Activated T-cell treated with anti-CD3 and anti-CD28 coated beads for 4 hours (primary cell): ENCODE results near the gene FRMD4A.

Experiments
- DNase-seq: peaks from one replicate; pipeline ENCODE4 v3.0.0-alpha.2; 2020

Gene FRMD4A

GRCh38 chr10:13707156-13707881, 623.4 kb downstream of the FRMD4A start:
- peak; percentile 2 for DNase-seq

DNA sequence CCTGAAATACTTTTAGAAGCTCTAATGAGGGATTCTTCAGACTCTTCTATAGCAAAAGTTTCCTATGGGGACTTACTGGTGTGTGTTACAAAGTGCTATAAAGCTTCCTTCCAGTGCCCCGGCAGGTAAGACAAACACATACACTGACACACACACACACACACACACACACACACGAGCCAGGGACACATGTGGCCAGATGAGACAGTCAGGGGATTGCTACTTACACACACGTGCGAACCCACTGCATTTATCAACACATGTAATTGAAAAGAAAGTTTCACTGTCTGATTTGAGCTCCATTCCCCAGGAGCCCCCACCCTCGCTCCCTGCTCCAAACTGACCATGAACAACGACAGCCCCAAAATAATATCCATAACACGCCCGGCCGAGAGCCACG, 624.1 kb downstream of the FRMD4A start:
- DNase-seq: no peak

GRCh38 chr10:13706175-13706574, 624.5 kb downstream of the FRMD4A start:
- DNase-seq: no peak

DNA sequence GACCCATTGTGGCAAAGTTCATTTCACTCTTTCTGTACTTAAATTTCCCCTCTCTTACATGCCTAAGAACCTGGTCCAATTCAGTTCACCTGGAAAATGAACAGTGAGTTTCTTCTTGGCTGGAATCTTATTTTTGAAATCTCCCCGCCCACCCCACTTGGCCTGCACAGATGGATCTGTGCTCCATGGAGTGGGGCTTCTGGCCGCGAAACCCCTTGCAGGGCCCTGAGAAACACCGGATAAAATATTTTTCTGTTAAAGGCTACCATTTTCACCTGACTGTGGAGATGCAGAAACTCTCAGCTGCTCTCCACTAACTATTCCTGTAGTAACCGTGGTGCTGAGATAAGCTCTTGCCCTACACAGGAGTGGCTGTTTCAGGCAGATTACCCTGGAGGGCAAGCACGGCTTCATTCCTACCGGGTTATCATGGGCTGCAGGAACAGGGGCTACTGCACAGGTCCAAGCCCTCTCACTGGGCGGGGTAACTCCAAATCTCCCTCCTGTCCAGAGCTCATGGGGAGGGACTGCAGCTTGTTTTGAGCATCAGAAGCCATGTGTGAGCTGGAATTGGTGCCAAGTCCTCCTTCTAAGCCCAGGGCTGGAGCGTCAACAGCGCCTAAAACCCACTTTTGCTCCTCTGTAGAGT, 625.1 kb downstream of the FRMD4A start:
- no peak for DNase-seq

DNA sequence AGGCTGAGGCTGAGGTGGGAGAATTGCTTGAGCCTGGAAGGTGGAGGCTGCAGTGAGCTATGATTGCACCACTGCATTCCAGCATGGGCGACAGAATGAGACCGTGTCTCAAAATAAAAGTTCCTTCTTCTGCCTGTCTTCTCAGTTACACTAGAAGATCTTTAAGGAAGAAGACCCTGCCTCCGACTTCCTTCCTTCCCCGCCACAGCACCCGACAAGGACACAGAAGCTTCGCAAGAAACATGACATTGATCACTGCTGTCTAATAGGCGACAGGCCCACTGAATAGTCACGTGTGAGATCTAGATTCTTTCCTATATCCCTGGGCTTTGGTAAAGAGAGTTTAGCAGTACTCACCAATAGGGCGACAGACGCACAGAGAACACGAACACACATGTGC, 625.8 kb downstream of the FRMD4A start:
- DNase-seq: no peak

DNA sequence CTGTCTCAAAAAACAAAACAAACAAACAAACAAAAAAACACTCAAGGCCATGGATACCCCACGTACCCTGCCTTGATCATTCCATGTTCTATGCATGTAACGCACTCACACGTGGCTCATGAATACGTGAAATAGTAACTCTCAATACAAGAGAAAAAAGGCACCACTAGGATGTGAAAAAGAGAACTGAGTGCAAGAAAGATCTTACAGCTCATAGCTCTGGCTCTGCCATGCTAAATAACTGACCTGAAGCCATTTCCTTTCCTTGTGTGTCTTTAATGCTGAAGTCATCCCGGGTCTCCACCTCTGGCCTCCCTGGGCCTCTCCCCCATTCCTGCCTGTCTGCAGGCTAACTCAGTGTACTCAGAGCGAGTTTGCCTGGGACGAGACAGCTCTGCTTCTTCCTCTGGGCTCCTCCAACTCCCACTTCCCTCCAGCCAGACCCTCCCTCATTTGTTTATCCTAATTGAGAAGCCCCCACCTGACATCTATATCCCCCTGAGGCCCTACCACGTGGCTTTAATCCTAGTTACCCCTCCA, 626.7 kb downstream of the FRMD4A start:
- no peak for DNase-seq

GRCh38 chr10:13703101-13703818, 627.5 kb downstream of the FRMD4A start:
- no peak for DNase-seq

GRCh38 chr10:13701157-13701919, 629.4 kb downstream of the FRMD4A start:
- DNase-seq: no peak

GRCh38 chr10:13700473-13701144, 630.1 kb downstream of the FRMD4A start:
- no peak for DNase-seq

DNA sequence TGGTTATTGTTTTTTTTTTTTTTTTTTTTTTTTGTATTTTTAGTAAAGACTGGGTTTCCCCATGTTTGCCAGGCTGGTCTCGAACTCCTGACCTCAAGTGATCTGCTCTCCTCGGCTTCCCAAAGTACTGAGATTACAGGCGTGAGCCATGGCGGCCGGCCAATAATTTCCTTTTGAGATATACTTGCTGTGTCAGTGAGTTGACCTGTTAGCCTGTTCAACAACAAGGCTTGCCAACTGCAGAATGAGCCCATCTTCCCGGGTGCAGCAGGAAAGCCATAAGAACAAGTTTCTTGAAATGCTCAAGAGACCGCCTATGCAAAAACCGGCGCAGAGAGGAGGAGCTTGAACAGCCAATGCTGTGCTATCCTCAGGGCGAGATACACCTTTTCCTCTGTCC, 631.5 kb downstream of the FRMD4A start:
- DNase-seq: no peak

DNA sequence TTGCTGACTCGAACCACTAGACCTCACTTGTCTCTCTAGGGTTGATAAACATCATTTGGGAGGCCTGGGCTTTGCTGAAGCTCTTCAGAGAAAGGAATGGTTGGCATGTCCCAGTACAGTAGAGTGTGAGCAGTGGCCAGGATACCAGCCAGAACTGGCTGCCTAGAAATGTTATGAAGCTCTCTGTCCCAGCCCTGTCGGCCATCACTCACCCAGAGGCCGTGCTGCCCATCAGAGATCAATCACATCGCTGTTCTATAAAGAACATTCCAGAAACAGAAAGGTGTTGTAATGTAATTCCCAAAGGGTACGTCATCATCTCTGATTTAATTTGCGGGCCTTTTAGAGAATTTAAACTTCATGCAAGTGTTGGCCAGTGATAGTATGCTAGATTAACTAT, 632.5 kb downstream of the FRMD4A start:
- no peak for DNase-seq

DNA sequence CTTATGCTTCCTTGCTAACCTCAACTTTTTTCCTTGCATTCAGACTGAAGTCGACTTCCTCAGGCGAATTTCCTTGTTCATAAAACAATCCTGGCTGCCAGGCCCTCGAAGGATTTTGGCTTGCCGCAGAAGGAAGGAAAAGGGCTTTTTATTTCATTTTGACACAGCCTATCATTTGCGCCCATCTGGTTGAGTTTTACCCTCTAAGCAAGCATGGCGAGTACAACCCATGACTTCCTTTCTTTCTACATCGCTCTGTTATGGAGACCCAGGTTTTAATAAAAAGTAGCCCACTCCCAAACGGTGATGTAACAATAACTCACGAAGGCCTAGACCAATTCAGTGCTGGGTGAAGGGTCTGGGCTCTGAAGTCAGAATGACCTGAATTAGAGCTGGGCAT, 634.7 kb downstream of the FRMD4A start:
- DNase-seq: no peak

GRCh38 chr10:13695588-13695987, 635.1 kb downstream of the FRMD4A start:
- DNase-seq: no peak

- no peak for DNase-seq
Measured at GRCh38 chr10:13693783-13694700, 636.7 kb downstream of the FRMD4A start.

DNA sequence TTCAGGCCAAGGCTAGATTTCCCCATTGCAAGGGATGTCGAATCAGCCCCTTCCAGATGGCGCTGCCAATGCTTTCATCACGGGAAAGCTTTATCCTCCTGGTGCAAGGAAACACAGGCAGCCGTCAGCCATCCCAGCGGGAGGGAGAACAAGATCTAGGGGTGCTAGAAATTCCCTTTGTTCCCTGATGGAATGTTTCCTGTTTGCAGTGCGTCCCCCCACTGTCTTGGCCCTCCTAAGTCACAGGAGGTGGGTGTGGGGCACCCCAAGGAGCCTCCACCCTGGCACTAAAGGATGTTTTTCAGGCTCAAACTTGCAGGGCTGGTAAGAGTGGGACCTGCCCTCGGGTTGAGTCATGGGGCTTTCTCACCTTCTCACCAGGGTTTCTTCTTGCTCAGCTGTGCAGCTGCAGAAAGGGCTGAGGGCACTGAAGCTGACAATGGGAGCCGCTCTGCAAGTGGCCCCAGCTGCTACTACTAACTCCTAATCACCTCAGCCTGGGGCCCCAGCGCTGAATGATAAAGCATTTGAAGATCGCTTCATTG, 640.4 kb downstream of the FRMD4A start:
- no peak for DNase-seq

- no peak for DNase-seq
Measured at GRCh38 chr10:13686331-13686752, 644.4 kb downstream of the FRMD4A start.

- DNase-seq: no peak
Measured at GRCh38 chr10:13685885-13686284, 644.8 kb downstream of the FRMD4A start.

- DNase-seq: no peak
Measured at GRCh38 chr10:13684806-13685482, 645.8 kb downstream of the FRMD4A start.

DNA sequence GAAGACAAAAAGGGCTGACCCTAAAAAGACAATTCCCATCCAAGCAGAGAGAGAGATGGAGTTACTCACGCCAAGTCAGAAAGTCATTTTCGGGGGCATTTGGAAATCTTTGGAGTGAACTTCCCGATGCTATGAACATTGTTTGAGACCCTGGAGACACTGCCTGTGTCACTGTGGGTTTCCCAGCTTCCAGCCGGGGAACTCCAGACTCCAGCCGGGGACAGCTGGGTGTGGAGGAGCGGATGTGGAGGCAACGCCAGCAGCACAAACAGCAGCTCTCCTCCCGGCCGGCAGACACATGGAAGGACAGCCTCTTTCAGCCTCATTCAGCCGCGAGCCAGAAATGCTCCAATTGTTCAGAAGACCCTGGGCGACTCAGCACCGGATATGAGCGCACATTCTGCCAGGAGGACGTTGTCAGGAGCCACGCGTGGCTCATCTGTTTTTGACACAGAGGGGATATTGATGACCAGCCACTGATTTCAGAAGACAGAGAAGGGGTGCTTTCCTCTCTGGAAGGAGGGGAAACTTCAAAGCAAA, 646.4 kb downstream of the FRMD4A start:
- no peak for DNase-seq

GRCh38 chr10:13683017-13683416, 647.7 kb downstream of the FRMD4A start:
- no peak for DNase-seq
